ENCODE measurements around the gene PTGS1.

DNA sequence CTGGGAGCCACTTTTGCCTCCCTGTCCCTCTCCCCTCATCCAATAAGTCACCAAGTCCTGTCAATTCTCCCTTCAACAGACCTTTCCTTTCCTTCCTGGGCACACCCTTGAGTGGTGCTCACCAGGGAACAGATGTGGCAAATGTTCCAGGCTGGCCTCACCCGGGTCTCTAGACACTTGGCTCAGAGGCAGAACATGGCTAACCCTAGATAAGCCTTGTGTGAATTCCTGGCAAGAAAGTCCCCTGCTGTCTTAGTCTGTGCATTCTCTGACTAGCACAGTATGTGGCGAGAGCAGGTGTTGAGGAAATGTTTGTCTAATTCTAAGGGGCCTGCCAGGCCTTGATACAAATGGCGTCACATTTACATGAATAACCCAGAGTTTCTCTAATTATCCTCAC lies 41.2 kb upstream of the PTGS1 start:
- TF ChIP-seq EZH2 (IDR thresholded peaks at IDR 0.05; ENCODE audit: borderline replicate concordance, insufficient read depth, low read length, poor library complexity, severe bottlenecking): no peak
- TF ChIP-seq, protein P1, sequence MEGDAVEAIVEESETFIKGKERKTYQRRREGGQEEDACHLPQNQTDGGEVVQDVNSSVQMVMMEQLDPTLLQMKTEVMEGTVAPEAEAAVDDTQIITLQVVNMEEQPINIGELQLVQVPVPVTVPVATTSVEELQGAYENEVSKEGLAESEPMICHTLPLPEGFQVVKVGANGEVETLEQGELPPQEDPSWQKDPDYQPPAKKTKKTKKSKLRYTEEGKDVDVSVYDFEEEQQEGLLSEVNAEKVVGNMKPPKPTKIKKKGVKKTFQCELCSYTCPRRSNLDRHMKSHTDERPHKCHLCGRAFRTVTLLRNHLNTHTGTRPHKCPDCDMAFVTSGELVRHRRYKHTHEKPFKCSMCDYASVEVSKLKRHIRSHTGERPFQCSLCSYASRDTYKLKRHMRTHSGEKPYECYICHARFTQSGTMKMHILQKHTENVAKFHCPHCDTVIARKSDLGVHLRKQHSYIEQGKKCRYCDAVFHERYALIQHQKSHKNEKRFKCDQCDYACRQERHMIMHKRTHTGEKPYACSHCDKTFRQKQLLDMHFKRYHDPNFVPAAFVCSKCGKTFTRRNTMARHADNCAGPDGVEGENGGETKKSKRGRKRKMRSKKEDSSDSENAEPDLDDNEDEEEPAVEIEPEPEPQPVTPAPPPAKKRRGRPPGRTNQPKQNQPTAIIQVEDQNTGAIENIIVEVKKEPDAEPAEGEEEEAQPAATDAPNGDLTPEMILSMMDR (IDR thresholded peaks at IDR 0.05; ENCODE audit: poor library complexity, severe bottlenecking): no peak
- no peak for TF ChIP-seq POLR2AphosphoS5 (IDR thresholded peaks at IDR 0.05)
- TF ChIP-seq EP300 (conservative IDR thresholded peaks at IDR 0.05; ENCODE audit: poor library complexity, severe bottlenecking): no peak
- TF ChIP-seq RAD21 (conservative IDR thresholded peaks at IDR 0.05): no peak
- no peak for TF ChIP-seq TAF1 (IDR thresholded peaks at IDR 0.05; ENCODE audit: low read depth)
- TF ChIP-seq, protein P2, sequence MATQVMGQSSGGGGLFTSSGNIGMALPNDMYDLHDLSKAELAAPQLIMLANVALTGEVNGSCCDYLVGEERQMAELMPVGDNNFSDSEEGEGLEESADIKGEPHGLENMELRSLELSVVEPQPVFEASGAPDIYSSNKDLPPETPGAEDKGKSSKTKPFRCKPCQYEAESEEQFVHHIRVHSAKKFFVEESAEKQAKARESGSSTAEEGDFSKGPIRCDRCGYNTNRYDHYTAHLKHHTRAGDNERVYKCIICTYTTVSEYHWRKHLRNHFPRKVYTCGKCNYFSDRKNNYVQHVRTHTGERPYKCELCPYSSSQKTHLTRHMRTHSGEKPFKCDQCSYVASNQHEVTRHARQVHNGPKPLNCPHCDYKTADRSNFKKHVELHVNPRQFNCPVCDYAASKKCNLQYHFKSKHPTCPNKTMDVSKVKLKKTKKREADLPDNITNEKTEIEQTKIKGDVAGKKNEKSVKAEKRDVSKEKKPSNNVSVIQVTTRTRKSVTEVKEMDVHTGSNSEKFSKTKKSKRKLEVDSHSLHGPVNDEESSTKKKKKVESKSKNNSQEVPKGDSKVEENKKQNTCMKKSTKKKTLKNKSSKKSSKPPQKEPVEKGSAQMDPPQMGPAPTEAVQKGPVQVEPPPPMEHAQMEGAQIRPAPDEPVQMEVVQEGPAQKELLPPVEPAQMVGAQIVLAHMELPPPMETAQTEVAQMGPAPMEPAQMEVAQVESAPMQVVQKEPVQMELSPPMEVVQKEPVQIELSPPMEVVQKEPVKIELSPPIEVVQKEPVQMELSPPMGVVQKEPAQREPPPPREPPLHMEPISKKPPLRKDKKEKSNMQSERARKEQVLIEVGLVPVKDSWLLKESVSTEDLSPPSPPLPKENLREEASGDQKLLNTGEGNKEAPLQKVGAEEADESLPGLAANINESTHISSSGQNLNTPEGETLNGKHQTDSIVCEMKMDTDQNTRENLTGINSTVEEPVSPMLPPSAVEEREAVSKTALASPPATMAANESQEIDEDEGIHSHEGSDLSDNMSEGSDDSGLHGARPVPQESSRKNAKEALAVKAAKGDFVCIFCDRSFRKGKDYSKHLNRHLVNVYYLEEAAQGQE (IDR thresholded peaks at IDR 0.05; ENCODE audit: borderline replicate concordance): no peak
- TF ChIP-seq MXI1 (conservative IDR thresholded peaks at IDR 0.05; ENCODE audit: poor library complexity, severe bottlenecking): no peak
